HG03575 (cell line): ENCODE data around the gene SGMS2.

Experiments
- ATAC-seq: cut with Tn5 transposase; IDR thresholded peaks from one replicate; pipeline ENCODE4 v1.9.1; 2021; ENCODE audit not compliant: unreplicated experiment, insufficient number of reproducible peaks, low FRiP score; ENCODE audit errors: extremely low read depth

Gene SGMS2

DNA sequence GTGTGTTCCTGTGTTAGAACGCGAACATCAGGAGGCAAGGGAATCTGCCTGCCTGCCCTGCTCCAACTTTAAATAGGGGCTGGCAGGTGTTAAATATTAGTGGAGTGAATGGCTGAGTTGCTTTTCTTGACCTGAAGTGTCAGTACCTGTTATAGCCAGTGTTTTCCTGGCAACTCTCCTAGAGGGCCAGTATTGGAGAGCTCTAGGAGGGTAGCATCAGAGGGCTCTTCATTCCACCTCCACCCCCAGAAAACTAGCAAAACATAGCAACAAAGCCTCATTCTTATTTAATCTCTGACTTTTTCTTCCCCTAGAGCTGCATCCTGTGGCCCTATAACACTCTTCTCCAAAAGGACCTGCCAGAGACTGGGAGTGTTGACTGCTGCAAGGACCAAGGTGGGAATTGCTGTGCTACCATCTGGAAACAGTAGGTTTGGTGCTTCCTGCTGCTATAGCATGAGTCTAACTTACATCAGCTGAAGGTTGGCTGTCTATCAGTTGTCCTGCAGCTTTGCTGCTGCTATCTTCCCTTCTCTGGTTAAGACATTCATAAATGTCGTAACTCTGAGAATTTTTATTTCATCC lies 33.5 kb downstream of the SGMS2 start:
- no peak for ATAC-seq

DNA sequence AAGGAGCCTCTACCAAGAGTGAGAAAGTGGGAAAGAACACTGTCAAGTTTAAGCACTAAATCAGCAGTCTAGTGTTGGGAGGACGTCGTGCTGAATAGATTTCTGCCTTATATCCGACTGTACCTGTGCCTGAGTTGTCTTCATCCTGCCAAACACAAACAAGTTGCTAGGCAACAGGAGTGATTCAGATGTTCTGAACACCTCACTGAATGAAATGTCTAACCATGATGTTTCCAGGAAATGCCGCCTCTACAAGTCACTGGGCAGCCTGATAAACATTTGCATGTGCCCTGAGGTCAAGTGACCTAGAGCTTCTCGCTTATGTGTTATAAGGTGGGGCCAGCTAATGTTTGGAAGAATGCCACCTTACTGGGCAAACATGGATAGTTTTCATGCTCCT lies 37.9 kb downstream of the SGMS2 start:
- no peak for ATAC-seq

DNA sequence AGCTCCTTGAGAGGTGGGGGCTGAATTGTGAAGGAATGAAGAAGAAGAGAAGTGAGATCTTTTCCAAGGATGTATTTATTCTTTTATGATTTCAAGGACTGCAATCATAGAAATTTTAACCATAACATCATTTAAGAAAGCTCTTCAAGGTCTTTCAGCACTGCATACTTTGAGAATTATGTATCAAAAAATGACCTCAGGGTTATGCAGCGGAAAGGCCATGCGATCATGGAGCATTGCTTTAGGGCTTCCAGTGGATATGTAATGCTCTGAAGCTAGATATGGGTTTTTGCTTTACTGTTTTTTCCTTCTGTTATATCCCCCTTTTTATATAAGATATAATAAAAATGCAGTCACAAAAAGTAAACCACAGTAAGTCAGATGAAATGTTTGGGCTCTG lies 38.7 kb downstream of the SGMS2 start:
- no peak for ATAC-seq

DNA sequence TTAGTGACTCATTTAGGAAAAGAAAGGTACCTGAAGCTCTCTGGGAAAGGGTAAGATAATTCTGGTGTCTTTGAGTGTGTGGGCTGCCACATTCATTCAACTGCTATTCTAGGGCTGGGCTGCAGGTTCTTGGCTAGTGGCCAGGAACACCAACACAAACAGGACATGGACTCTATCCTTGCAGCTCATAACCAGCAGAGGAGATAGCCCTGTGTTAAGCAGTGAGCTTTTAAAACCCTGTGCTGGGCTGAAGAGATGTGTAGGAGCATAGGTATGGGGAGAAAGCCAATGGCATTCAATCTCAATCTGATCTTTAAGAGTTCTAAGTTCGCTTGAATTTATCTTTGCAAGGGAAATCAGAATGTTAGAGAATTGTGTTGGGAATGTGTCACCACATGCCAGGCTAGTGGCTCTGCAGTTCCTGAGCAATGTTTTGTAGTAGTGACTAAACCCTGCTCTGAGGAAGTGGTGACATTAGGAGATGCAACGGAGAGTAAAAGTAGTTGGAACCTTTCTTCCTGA lies 39.2 kb downstream of the SGMS2 start:
- no peak for ATAC-seq

- no peak for ATAC-seq
Observed at GRCh38 chr4:107866726-107867125, 42.0 kb downstream of the SGMS2 start.

- no peak for ATAC-seq
Observed at GRCh38 chr4:107870236-107870635, 45.5 kb downstream of the SGMS2 start.

DNA sequence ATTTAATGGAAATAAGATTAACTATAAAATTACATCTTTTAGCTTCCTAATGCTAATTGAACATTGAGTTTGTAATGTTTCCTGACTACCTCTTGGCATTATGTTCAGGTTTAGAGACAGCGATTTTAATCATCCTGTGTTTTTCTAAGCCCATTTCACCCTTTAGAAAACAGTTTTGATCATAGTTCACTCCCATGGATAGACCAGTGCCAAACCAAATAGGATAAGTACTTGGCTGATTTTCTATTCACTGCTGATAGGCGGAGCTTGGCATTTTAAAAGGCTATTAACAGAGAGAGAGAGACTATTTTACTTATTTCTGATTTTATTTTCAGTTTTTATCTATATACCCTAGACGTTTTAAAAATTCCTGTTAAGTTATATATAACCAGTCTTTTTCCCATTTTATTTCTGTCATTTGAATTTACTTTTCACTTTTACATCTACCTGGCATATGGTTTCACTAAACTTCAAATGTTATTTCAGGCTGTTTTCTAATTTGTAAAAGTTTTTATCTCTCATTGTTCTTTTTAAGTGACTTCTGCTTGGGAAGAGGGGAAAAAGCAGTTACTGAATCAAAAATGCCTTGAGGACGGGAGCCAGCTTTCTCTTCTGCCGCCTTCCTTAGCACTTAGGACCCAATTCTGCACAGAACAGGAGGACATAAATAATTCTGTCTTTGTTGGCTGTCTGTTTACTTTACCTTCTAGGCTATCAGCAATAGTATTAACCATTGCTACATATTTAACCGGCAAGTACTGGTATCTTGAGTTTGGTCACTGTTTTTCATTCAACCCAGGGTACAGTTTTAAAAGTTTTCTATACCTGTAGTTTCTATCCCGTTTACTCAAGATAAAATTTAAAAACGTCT lies 46.4 kb downstream of the SGMS2 start:
- ATAC-seq, result no peak

- ATAC-seq, result no peak
Observed at GRCh38 chr4:107874024-107874423, 49.3 kb downstream of the SGMS2 start.

GRCh38 chr4:107876099-107876498 lies 51.4 kb downstream of the SGMS2 start:
- ATAC-seq, result no peak

GRCh38 chr4:107877361-107877760 lies 52.6 kb downstream of the SGMS2 start:
- ATAC-seq, result no peak

DNA sequence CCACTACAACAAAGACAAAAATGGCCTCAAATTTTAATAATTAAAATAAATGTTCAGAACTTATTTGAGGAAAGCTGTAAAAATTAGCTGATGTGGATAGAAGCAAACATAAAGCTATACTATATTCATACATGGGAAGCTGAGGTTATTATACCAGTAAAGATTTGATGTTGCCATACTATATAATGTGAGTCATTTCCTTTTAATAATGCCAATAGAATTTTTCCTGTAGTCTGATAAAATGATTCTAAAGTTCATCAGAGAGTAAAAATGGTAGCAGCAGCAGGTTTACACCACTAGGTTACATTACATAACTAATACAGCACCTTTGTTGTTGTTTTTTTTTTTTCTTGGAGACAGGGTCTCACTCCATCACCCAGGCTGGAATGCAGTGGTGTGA lies 61.1 kb downstream of the SGMS2 start:
- ATAC-seq, result no peak

DNA sequence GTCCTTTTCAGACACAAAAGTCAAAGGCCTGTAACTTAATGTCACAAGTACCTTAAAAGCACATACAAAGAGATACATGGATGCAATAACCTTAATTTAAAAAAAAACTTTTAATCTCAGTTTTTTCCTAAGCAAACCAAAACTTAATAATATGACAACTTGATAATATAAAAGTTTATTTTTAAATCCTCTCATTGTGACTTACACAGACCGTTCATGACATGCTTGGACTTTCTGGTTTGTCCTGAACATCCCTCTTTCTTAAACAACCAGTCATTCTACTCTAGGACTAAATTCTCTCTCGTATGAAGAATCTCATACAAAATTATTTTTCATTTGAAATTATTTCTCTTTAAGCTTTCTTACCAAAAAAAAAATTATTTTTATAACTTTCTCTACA lies 63.5 kb downstream of the SGMS2 start:
- no peak for ATAC-seq

DNA sequence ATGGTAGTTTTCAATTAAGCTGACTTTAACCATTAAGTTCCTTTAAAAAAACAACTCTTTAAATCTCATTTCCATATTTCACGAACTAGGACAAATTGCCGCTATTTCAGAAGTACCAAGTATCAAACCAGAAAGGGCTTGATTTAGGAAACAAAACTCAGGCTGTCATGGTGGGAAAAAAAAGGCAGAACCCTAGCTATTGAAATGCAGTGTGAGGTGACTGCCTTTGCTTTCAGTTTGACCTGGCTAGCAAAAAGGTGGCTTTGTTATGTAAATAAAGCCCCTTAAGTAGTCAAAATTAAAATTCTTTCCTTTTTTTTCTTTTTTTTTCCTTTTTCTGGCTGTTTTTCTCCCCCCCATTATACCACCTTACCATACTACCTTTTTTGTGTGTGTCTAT lies 66.0 kb downstream of the SGMS2 start:
- ATAC-seq, result no peak

DNA sequence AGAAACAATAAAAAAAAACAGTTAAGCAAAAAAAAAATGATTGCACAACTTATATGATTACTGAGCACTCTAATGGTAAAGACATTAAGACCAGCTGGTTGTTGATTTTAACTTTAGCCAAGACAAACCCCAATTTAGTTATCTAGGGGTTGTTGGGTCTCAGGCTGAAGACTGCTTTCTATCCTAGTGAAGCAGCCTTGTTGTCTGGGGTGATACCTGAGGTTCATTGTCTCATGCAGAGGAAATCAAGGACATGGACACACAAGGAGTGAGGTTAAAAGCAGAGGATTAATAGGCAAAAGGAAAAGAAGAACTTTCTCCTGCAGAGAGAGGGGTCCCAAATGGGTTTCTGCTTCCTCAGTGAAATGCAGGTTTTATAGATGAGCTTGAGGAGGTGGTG lies 66.6 kb downstream of the SGMS2 start:
- no peak for ATAC-seq

DNA sequence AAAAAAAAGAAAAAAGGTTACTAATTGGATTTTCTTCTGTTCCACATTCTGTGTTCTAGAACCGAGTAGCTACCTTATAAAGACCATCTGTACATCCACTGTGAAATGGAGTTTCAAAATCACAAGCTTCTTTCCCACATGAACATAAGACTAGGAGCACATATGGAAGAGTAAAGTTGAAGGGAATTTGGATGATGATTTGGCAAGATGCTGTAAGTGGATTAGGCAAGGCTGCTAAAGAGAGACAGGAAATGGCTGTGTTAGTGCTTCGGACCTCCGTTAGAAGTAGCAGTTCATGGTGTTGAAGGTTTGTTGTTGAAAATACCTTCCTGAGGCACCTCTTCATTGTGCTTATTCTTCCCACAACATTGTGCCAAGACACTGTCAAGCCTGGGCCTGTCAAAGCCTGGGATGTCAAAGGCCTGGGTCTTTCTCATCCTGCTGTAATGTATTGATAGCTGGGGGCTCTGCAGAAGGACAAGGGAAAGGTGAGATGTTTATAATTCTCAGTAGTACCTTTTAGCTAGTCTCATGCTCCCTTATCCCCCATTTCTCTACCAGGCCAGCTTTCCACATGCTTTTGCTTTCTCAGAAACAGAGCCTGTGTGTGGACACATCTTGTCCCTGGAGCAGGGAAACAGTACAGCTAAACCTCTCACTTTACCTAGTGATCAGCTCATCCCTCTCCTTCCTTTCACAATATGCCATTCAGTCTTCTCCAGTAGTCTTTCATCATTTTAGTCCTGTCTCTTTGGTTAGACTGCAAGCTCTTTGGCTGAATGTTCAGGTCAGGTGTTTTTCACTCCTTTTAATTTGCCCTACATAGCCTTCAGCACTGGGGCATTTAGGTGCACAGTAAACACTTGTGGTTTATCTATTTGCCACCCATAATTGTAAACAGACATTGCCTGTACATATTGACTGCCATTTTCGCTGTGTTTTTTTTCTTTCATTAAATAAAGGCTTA lies 68.7 kb downstream of the SGMS2 start:
- no peak for ATAC-seq

- no peak for ATAC-seq
Observed at GRCh38 chr4:107894138-107894603, 69.4 kb downstream of the SGMS2 start.

DNA sequence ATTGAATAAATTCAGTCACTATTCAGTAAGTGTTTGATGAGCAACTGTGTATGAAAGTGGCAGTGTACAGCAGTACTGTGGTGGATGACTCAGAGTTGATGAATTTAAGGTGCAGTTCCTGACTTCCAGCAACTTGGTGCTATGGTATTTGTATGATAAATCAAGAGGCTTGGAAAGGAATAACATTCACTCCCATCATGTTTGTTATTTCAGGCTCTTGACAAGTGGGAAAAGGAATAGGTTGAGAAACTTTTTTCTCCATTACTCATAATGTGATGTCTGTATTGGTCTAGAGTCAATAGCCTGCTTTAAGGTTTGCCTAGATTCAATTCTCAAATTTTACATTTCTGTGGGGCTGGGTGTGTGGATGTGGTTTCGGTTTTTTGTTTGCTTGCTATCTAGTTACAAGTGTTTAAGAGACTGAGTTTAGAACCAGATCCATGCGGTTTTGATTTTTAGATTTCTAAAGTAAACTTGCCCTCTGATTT lies 71.5 kb downstream of the SGMS2 start:
- ATAC-seq, result no peak

GRCh38 chr4:107896646-107897045 lies 71.9 kb downstream of the SGMS2 start:
- ATAC-seq, result no peak

DNA sequence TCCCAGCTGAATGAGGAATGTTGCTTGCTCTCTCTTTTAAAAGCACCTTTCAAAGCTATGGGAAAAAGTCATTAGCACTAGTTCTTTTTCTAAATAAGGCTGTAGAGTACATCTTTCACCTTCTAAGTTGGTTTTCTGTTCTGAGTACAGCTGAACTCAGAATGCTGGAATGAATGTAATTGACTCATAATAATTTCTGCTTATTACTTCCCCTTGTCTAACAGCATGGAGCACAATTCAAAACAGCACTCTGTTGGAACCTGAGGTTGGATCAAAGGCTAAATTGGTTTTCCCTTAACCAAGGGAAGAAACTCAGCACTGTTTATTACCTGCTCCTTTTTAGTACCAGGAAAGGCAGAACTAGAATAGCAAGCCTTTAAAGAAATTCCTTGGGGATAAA lies 73.1 kb downstream of the SGMS2 start:
- ATAC-seq, result no peak
